ENCODE results near the gene NDRG3. TPM values are rescaled to one million over a fixed set of nuclear protein-coding genes. Genes with fewer than 3 reads are reported as not detected.

Gene NDRG3
- total RNA-seq, 1 donor from 2014 or later, result 24.3 TPM

GRCh38 chr20:36778831-36779655 is 33.2 kb upstream of the NDRG3 start:
- no peaks in the 10 kb centered on the region for H3K9me3 Mint-ChIP-seq
- no peak for DNase-seq (ENCODE audit: low spot score in 2 of 2, unreplicated experiment in 2 of 2)
- H3K4me1 Mint-ChIP-seq, result peaks cover 9% of the 10 kb centered on the region
- H3K36me3 Mint-ChIP-seq, result peaks cover 12% of the 10 kb centered on the region
- TF ChIP-seq CTCF (IDR thresholded peaks at IDR 0.05; ENCODE audit: unreplicated experiment), result no peak
- no peaks in the 10 kb centered on the region for H3K27me3 Mint-ChIP-seq (ENCODE audit: low read depth)
- no peak overlapping the region for H3K4me3 Mint-ChIP-seq
- no peak overlapping the region for H3K27ac Mint-ChIP-seq

- no peak overlapping the region for H3K4me3 Mint-ChIP-seq
- H3K36me3 Mint-ChIP-seq, result peaks cover 4% of the 10 kb centered on the region
- no peaks in the 10 kb centered on the region for H3K9me3 Mint-ChIP-seq
- DNase-seq (ENCODE audit: low spot score in 2 of 2, unreplicated experiment in 2 of 2), result no peak
- peak overlapping the region; percentile 62 for H3K27ac Mint-ChIP-seq
- no peak for TF ChIP-seq CTCF (IDR thresholded peaks at IDR 0.05; ENCODE audit: unreplicated experiment)
- peaks cover 19% of the 10 kb centered on the region for H3K4me1 Mint-ChIP-seq
- H3K27me3 Mint-ChIP-seq (ENCODE audit: low read depth), result peaks cover 2% of the 10 kb centered on the region
These were observed 31.7 kb upstream of the NDRG3 start for GRCh38 chr20:36777576-36777975.

GRCh38 chr20:36777167-36777566 is 31.3 kb upstream of the NDRG3 start:
- H3K36me3 Mint-ChIP-seq, result peaks cover 4% of the 10 kb centered on the region
- no peak overlapping the region for H3K4me3 Mint-ChIP-seq
- no peak for DNase-seq (ENCODE audit: low spot score in 2 of 2, unreplicated experiment in 2 of 2)
- H3K27ac Mint-ChIP-seq, result peak overlapping the region; percentile 62
- peaks cover 2% of the 10 kb centered on the region for H3K27me3 Mint-ChIP-seq (ENCODE audit: low read depth)
- no peak for TF ChIP-seq CTCF (IDR thresholded peaks at IDR 0.05; ENCODE audit: unreplicated experiment)
- H3K4me1 Mint-ChIP-seq, result peaks cover 20% of the 10 kb centered on the region
- no peaks in the 10 kb centered on the region for H3K9me3 Mint-ChIP-seq

GRCh38 chr20:36775826-36776225 is 29.9 kb upstream of the NDRG3 start:
- Mint-ChIP-seq H3K4me3 (no peak overlapping the region), H3K27me3 (ENCODE audit: low read depth) (peaks cover 2% of the 10 kb centered on the region)
- no peak for DNase-seq (ENCODE audit: low spot score in 2 of 2, unreplicated experiment in 2 of 2)

GRCh38 chr20:36775196-36775595 is 29.3 kb upstream of the NDRG3 start:
- TF ChIP-seq CTCF (IDR thresholded peaks at IDR 0.05; ENCODE audit: unreplicated experiment), result no peak
- Mint-ChIP-seq H3K27ac (peak overlapping the region; percentile 82), H3K4me1 (peaks cover 20% of the 10 kb centered on the region), H3K27me3 (ENCODE audit: low read depth) (peaks cover 2% of the 10 kb centered on the region), H3K9me3 (no peaks in the 10 kb centered on the region), H3K36me3 (peaks cover 4% of the 10 kb centered on the region), H3K4me3 (peak overlapping the region; percentile 80)
- DNase-seq (ENCODE audit: low spot score in 2 of 2, unreplicated experiment in 2 of 2), result no peak

More at GRCh38 chr20:36775826-36776225, 29.9 kb upstream of the NDRG3 start:
- peak overlapping the region; percentile 13 for H3K27ac Mint-ChIP-seq
- H3K36me3 Mint-ChIP-seq, result peaks cover 4% of the 10 kb centered on the region
- H3K4me1 Mint-ChIP-seq, result peaks cover 20% of the 10 kb centered on the region
- H3K9me3 Mint-ChIP-seq, result no peaks in the 10 kb centered on the region
- no peak for TF ChIP-seq CTCF (IDR thresholded peaks at IDR 0.05; ENCODE audit: unreplicated experiment)
